SU-DHL-6 (cell line): ENCODE measurements around the gene TIMM9.
"Not testable (repeated sequence)": the region's sequence is repeated elsewhere in the genome, so short reads cannot be mapped to it uniquely, and the experiment has no call there.

Source experiments
- H2AFZ ChIP-seq: fragments of 200-600 bp; sonication (generic); 2 replicates; pipeline ENCODE4 v1.6.1; 2014; ENCODE audit warnings: low read depth, mild to moderate bottlenecking, moderate library complexity, mixed read lengths, antibody characterized with exemption, low read length; ENCODE audit not compliant: severe bottlenecking
- H3F3A ChIP-seq: fragments of 200-600 bp; shearing (Covaris generic); 2 replicates; pipeline ENCODE4 v1.6.0; 2016; ENCODE audit warnings: antibody characterized with exemption, mild to moderate bottlenecking; ENCODE audit not compliant: insufficient read depth
- H3K27ac ChIP-seq: fragments of 200-600 bp; sonication (generic); 2 replicates; pipeline ENCODE4 v1.5.1; 2016; ENCODE audit warnings: low read depth, mild to moderate bottlenecking, low read length, moderate library complexity, mixed read lengths
- H3K27me3 ChIP-seq: fragments of 200-600 bp; sonication (generic), shearing (Covaris generic); 2 replicates; pipeline ENCODE4 v1.6.0; 2014; ENCODE audit warnings: mild to moderate bottlenecking, low read length
- H3K36me3 ChIP-seq: fragments of 200-600 bp; sonication (generic); 2 replicates; pipeline ENCODE4 v1.6.1; 2014; ENCODE audit warnings: mild to moderate bottlenecking, low read length, mixed read lengths
- H3K4me2 ChIP-seq: fragments of 300-600, 200-600 bp; shearing (Covaris generic), sonication (generic); 2 replicates; pipeline ENCODE4 v1.6.0; 2014; ENCODE audit warnings: low read length, low read depth, mild to moderate bottlenecking; ENCODE audit not compliant: poor library complexity, severe bottlenecking
- H3K4me3 ChIP-seq: fragments of 200-600 bp; sonication (generic); 2 replicates; pipeline ENCODE4 v1.5.1; 2014; ENCODE audit warnings: antibody characterized with exemption, low read length, mild to moderate bottlenecking, mixed read lengths; ENCODE audit not compliant: insufficient read depth, poor library complexity, severe bottlenecking
- H3K79me2 ChIP-seq: fragments of 200-600 bp; sonication (generic); 2 replicates; pipeline ENCODE4 v1.6.1; 2014; ENCODE audit warnings: mild to moderate bottlenecking, low read length, moderate library complexity; ENCODE audit not compliant: insufficient read depth
- H3K9ac ChIP-seq: fragments of 200-600 bp; sonication (generic); 2 replicates; pipeline ENCODE4 v1.7.0; 2014; ENCODE audit warnings: mild to moderate bottlenecking, low read length
- H3K9me2 ChIP-seq: fragments of 200-600 bp; sonication (generic); replicated peaks from 2 replicates; pipeline ENCODE4 v1.6.1; 2014; ENCODE audit warnings: low read length; ENCODE audit not compliant: insufficient read depth
- H3K9me3 ChIP-seq: fragments of 200-600 bp; sonication (generic); 2 replicates; pipeline ENCODE4 v1.6.1; 2014; ENCODE audit warnings: low read length, mixed read lengths; ENCODE audit not compliant: insufficient read depth
- H4K20me1 ChIP-seq: fragments of 200-600 bp; sonication (generic); 2 replicates; pipeline ENCODE4 v1.6.1; 2014; ENCODE audit warnings: low read depth, mild to moderate bottlenecking, antibody characterized with exemption, low read length, moderate library complexity, mixed read lengths
- CTCF ChIP-seq: fragments of 200-600 bp; sonication (generic); IDR thresholded peaks from one replicate; pipeline ENCODE4 v1.5.1; 2017; ENCODE audit warnings: antibody characterized with exemption, mild to moderate bottlenecking, low read length, moderate library complexity; ENCODE audit not compliant: insufficient read depth, poor library complexity, severe bottlenecking
- EZH2phosphoT487 ChIP-seq: fragments of 200-600 bp; sonication (generic), shearing (Covaris generic); conservative IDR thresholded peaks from 2 replicates; pipeline ENCODE4 v1.6.1; 2018; ENCODE audit warnings: mild to moderate bottlenecking, antibody characterized with exemption, low read length, moderate library complexity, mixed read lengths

Gene TIMM9

GRCh38 chr14:58430156-58430555, 2.8 kb upstream of the TIMM9 start:
- Histone ChIP-seq H4K20me1 (no peaks in the 10 kb centered on the region), H3K9me3 (no peaks in the 10 kb centered on the region), H3F3A (peaks cover 21% of the 10 kb centered on the region), H3K9ac (peak overlapping the region; percentile 96; the same call in 1 of the 2 replicates), H2AFZ (no peak overlapping the region), H3K4me3 (no peak overlapping the region), H3K4me2 (peak overlapping the region; percentile 98), H3K27me3 (no peaks in the 10 kb centered on the region), H3K9me2 (no peaks in the 10 kb centered on the region), H3K79me2 (peaks cover 29% of the 10 kb centered on the region), H3K36me3 (peaks cover under 1% of the 10 kb centered on the region; the same call in 1 of the 2 replicates), H3K27ac (no peak overlapping the region)
- TF ChIP-seq CTCF (no peak), EZH2phosphoT487 (no peak)

- peak overlapping the region; percentile 98 for H3K4me2 ChIP-seq
- no peaks in the 10 kb centered on the region for H3K9me2 ChIP-seq
- H3K79me2 ChIP-seq = peaks cover 46% of the 10 kb centered on the region
- peak overlapping the region; percentile 98 for H3K4me3 ChIP-seq
- H3F3A ChIP-seq = peaks cover 21% of the 10 kb centered on the region
- H3K9me3 ChIP-seq = no peaks in the 10 kb centered on the region
- no peaks in the 10 kb centered on the region for H3K27me3 ChIP-seq
- H3K36me3 ChIP-seq = peaks cover 8% of the 10 kb centered on the region
- H3K9ac ChIP-seq = peak overlapping the region; percentile 96
- TF ChIP-seq CTCF (no peak), EZH2phosphoT487 (no peak)
- H4K20me1 ChIP-seq = no peaks in the 10 kb centered on the region
- H3K27ac ChIP-seq = peak overlapping the region; percentile 98
- H2AFZ ChIP-seq = peak overlapping the region; percentile 32
These were observed 870 bp upstream of the TIMM9 start for GRCh38 chr14:58428118-58428683.

- peak overlapping the region; percentile 78 for H3K4me2 ChIP-seq
- H2AFZ ChIP-seq = peak overlapping the region; percentile 99
- H3K27me3 ChIP-seq = no peaks in the 10 kb centered on the region
- no peaks in the 10 kb centered on the region for H3K9me3 ChIP-seq
- peak overlapping the region; percentile 96 for H3K9ac ChIP-seq
- no peaks in the 10 kb centered on the region for H4K20me1 ChIP-seq
- H3K27ac ChIP-seq = peak overlapping the region; percentile 98
- H3K36me3 ChIP-seq = peaks cover 9% of the 10 kb centered on the region
- TF ChIP-seq EZH2phosphoT487 (no peak), CTCF (no peak)
- H3F3A ChIP-seq = peaks cover 21% of the 10 kb centered on the region
- H3K4me3 ChIP-seq = peak overlapping the region; percentile 98
- H3K9me2 ChIP-seq = no peaks in the 10 kb centered on the region
- peaks cover 46% of the 10 kb centered on the region for H3K79me2 ChIP-seq
These were observed 556 bp downstream of the TIMM9 start for GRCh38 chr14:58426670-58427280.

- not testable (repeated sequence) for H3K9me3 ChIP-seq, H3F3A ChIP-seq, H3K27ac ChIP-seq, H2AFZ ChIP-seq, H3K4me3 ChIP-seq, H3K4me2 ChIP-seq, H3K27me3 ChIP-seq, H3K9ac ChIP-seq, H3K9me2 ChIP-seq, H4K20me1 ChIP-seq
- H3K79me2 ChIP-seq = peaks cover 32% of the 10 kb centered on the region
- peaks cover 18% of the 10 kb centered on the region; the same call in 1 of the 2 replicates for H3K36me3 ChIP-seq
These were observed 10.4 kb downstream of the TIMM9 start for GRCh38 chr14:58416934-58417333.
